Myocyte (in vitro differentiated cells): ENCODE measurements around the gene CPEB4. TPM values are rescaled to one million over a fixed set of nuclear protein-coding genes. Genes with fewer than 3 reads are reported as not detected.
A peak's percentile ranks its signal among the peaks of the same experiment; 100 is the strongest.

Experiments used
- DNase-seq: peaks from one replicate; pipeline ENCODE4 v3.0.0-alpha.2; 2012; ENCODE audit warnings: low read depth
- total RNA-seq: library from RNA; depleted of rRNA; stranded (reverse); fragments of >200 nt; gene quantifications from 2 replicates; pipeline ENCODE4 v1.2.3, GENCODE V29; 2014

Gene CPEB4
- total RNA-seq, 1 donor from 2014 or later = 64.3 TPM

GRCh38 chr5:173941102-173941501 is 53.0 kb downstream of the CPEB4 start:
- DNase-seq = no peak

GRCh38 chr5:173941758-173942401 is 53.7 kb downstream of the CPEB4 start:
- DNase-seq = no peak

- no peak for DNase-seq
These were observed 56.4 kb downstream of the CPEB4 start for GRCh38 chr5:173944511-173944910.

GRCh38 chr5:173945160-173945559 is 57.0 kb downstream of the CPEB4 start:
- no peak for DNase-seq

GRCh38 chr5:173946323-173946722 is 58.2 kb downstream of the CPEB4 start:
- DNase-seq = no peak

GRCh38 chr5:173950829-173951228 is 62.7 kb downstream of the CPEB4 start:
- no peak for DNase-seq

- DNase-seq = peak; percentile 58
These were observed 65.5 kb downstream of the CPEB4 start for GRCh38 chr5:173953528-173954090.

GRCh38 chr5:173954671-173955521 is 66.7 kb downstream of the CPEB4 start:
- DNase-seq = peak; percentile 71

GRCh38 chr5:173960986-173961385 is 72.8 kb downstream of the CPEB4 start:
- no peak for DNase-seq

GRCh38 chr5:173961418-173961817 is 73.3 kb downstream of the CPEB4 start:
- DNase-seq = no peak

GRCh38 chr5:173962436-173962972 is 74.4 kb downstream of the CPEB4 start:
- no peak for DNase-seq

- peak; percentile 86 for DNase-seq
These were observed 75.2 kb downstream of the CPEB4 start for GRCh38 chr5:173963182-173963838.

GRCh38 chr5:173963867-173964441 is 75.8 kb downstream of the CPEB4 start:
- DNase-seq = no peak

GRCh38 chr5:173964506-173964905 is 76.4 kb downstream of the CPEB4 start:
- no peak for DNase-seq

GRCh38 chr5:173967241-173967640 is 79.1 kb downstream of the CPEB4 start:
- DNase-seq = no peak

- no peak for DNase-seq
These were observed 80.1 kb downstream of the CPEB4 start for GRCh38 chr5:173968154-173968797.

- DNase-seq = no peak
These were observed 81.3 kb downstream of the CPEB4 start for GRCh38 chr5:173969167-173970049.

- DNase-seq = no peak
These were observed 82.9 kb downstream of the CPEB4 start for GRCh38 chr5:173970878-173971650.
